Measurements from ENCODE around the gene CNTNAP2. TPM values are rescaled to one million over a fixed set of nuclear protein-coding genes. Genes with fewer than 3 reads are reported as not detected.
"Not testable (repeated sequence)": the region's sequence is repeated elsewhere in the genome, so short reads cannot be mapped to it uniquely, and the experiment has no call there.

CNTNAP2 gene
- total RNA-seq, 1 experiment from 2014 or later = 0.07 TPM

GRCh38 chr7:148395352-148395811, 2278.8 kb downstream of the CNTNAP2 start:
- no peak for DNase-seq (ENCODE audit: low spot score)

GRCh38 chr7:148395990-148396716, 2279.6 kb downstream of the CNTNAP2 start:
- DNase-seq (ENCODE audit: low spot score) = no peak

- DNase-seq (ENCODE audit: low spot score) = no peak
Observed at GRCh38 chr7:148397056-148397455, 2280.5 kb downstream of the CNTNAP2 start.

GRCh38 chr7:148397551-148397950, 2280.9 kb downstream of the CNTNAP2 start:
- DNase-seq (ENCODE audit: low spot score) = no peak

GRCh38 chr7:148397985-148398384, 2281.4 kb downstream of the CNTNAP2 start:
- DNase-seq (ENCODE audit: low spot score) = no peak

GRCh38 chr7:148398844-148399365, 2282.3 kb downstream of the CNTNAP2 start:
- no peak for DNase-seq (ENCODE audit: low spot score)

- DNase-seq (ENCODE audit: low spot score) = no peak
Observed at GRCh38 chr7:148400101-148400500, 2283.5 kb downstream of the CNTNAP2 start.

- DNase-seq (ENCODE audit: low spot score) = no peak
Observed at GRCh38 chr7:148402159-148402558, 2285.6 kb downstream of the CNTNAP2 start.

GRCh38 chr7:148403466-148403993, 2286.9 kb downstream of the CNTNAP2 start:
- no peak for DNase-seq (ENCODE audit: low spot score)

GRCh38 chr7:148408307-148408706, 2291.7 kb downstream of the CNTNAP2 start:
- DNase-seq (ENCODE audit: low spot score) = no peak

GRCh38 chr7:148410905-148411304, 2294.3 kb downstream of the CNTNAP2 start:
- DNase-seq (ENCODE audit: low spot score) = no peak

- no peak for DNase-seq (ENCODE audit: low spot score)
Observed at GRCh38 chr7:148412691-148413090, 2296.1 kb downstream of the CNTNAP2 start.

GRCh38 chr7:148419856-148420832, 2303.5 kb downstream of the CNTNAP2 start:
- no peak for DNase-seq (ENCODE audit: low spot score)

GRCh38 chr7:148422030-148422429, 2305.4 kb downstream of the CNTNAP2 start:
- DNase-seq (ENCODE audit: low spot score) = no peak

GRCh38 chr7:148426393-148426792, 2309.8 kb downstream of the CNTNAP2 start:
- not testable (repeated sequence) for DNase-seq (ENCODE audit: low spot score)

- not testable (repeated sequence) for DNase-seq (ENCODE audit: low spot score)
Observed at GRCh38 chr7:148430690-148431089, 2314.1 kb downstream of the CNTNAP2 start.

- no peak for DNase-seq (ENCODE audit: low spot score)
Observed at GRCh38 chr7:148433521-148434180, 2317.1 kb downstream of the CNTNAP2 start.

- no peak for DNase-seq (ENCODE audit: low spot score)
Observed at GRCh38 chr7:148434181-148434757, 2317.7 kb downstream of the CNTNAP2 start.

GRCh38 chr7:148434887-148435286, 2318.3 kb downstream of the CNTNAP2 start:
- no peak for DNase-seq (ENCODE audit: low spot score)

GRCh38 chr7:148435715-148436114, 2319.1 kb downstream of the CNTNAP2 start:
- no peak for DNase-seq (ENCODE audit: low spot score)

- DNase-seq (ENCODE audit: low spot score) = no peak
Observed at GRCh38 chr7:148436135-148436534, 2319.5 kb downstream of the CNTNAP2 start.

Measured in A172 (cell line).